ENCODE measurements around the gene CD72.
"Not testable (repeated sequence)": the region's sequence is repeated elsewhere in the genome, so short reads cannot be mapped to it uniquely, and the experiment has no call there.

CD72 gene

DNA sequence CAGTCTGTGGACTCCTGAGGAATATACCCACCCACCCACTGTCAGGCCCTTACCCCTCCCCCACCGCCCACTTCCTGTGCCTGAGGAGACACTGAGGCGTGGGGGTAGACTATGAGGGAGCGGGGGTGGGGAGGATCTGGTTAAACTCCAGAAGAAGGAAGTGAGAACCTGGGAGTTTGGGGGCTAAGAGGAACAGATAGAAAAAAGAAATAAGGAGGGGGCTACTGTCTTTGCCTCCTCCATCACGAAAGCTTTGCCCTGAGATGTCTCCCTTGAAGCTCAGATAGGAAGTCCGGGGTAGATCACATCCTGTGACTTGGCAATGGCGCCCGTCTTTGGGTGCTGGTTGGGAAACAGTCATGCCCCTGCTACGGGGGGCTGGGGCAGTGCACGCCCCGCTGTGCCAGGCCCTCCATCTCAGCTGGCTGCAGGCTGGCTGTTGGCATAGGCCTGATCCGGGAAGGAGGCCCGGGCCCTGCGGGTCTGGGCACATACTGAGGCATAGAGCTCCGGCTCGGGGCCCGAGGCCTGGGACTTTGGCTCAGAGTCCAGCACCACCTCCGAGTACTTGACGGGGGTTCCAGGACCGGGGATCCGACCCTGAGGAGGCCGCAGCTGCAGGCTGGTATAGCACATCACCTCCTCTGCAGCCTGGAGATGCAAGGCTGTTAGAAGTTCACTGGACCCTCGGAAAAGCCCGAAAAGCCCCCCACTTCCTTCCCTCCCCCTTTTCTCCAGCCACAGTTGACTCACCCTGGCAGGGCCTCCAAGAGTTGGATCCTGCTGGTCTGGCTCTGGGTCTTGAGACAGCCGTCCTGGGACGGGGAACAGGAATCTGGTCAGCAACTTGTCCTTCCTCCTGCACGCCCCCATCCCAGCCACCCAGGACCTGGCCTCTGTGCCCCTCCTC, 31.5 kb upstream of the CD72 start:
- no peak for DNase-seq

GRCh38 chr9:35646533-35647265, 28.5 kb upstream of the CD72 start:
- DNase-seq, result peak; percentile 85

- DNase-seq, result no peak
Measured at GRCh38 chr9:35646153-35646532, 27.9 kb upstream of the CD72 start.

- not testable (repeated sequence) for DNase-seq
Measured at GRCh38 chr9:35645736-35646135, 27.5 kb upstream of the CD72 start.

GRCh38 chr9:35643046-35643445, 24.8 kb upstream of the CD72 start:
- no peak for DNase-seq

DNA sequence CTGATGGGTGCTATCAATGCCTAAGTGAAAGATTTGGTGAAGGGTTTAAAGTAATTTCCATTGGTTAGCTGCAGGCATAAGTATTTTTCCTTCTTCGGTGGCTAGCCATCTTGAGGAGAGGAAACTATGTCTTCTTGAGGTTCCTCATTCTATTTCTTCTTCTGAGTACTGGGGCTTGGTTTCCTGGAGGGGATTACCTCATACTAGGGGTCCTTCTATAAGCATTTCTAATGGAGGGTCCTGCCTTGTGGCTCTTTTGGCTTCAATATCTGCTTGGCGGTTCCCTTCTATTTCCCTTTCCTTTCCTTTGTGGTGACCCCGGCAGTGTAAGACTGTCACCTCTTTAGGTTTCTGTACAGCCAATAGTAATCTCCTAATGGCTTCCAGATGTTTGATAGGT, 23.3 kb upstream of the CD72 start:
- not testable (repeated sequence) for DNase-seq

DNA sequence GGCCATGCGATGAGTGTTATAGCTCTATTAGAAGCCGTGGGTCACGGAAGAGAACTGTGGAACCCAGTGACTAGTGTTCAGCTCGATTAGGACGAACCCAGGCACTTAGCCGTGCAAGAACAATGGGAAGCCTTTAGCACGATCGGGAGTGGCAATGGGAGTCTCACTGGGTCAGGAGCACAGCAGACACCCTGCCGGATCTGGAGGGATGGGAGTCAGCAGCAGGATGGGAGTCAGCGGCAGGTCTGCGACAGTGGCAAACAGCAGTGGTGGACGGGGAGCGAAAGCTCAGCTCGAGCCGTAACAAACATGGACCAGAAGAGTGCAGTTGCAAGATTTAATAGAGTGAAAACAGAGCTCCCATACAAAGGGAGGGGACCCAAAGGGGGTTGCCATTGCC, 22.2 kb upstream of the CD72 start:
- DNase-seq, result not testable (repeated sequence)

GRCh38 chr9:35639631-35640030, 21.4 kb upstream of the CD72 start:
- no peak for DNase-seq

GRCh38 chr9:35639225-35639624, 21.0 kb upstream of the CD72 start:
- not testable (repeated sequence) for DNase-seq

- not testable (repeated sequence) for DNase-seq
Measured at GRCh38 chr9:35638751-35639150, 20.5 kb upstream of the CD72 start.

DNA sequence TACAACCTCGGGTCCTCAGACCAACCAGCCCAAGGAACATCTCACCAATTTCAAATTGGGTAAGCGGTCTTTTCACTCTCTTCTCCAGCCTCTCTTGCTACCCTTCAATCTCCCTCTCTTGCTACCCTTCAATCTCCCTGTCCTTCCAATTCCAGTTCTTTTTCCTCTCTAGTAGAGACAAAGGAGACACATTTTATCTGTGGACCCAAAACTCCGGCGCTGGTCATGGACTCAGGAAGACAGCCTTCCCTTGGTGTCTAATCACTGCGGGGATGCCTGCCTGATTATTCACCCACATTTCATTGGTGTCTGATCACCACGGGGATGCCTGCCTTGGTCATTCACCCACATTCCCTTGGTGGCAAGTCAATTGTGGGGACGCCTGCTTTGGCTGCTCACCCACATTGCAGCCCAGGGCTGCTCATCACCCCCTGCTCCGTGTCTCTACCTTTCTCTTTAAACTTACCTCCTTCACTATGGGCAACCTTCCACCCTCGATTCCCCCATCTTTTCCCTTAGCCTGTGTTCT, 19.3 kb upstream of the CD72 start:
- not testable (repeated sequence) for DNase-seq

- DNase-seq, result not testable (repeated sequence)
Measured at GRCh38 chr9:35636877-35637246, 18.6 kb upstream of the CD72 start.

DNA sequence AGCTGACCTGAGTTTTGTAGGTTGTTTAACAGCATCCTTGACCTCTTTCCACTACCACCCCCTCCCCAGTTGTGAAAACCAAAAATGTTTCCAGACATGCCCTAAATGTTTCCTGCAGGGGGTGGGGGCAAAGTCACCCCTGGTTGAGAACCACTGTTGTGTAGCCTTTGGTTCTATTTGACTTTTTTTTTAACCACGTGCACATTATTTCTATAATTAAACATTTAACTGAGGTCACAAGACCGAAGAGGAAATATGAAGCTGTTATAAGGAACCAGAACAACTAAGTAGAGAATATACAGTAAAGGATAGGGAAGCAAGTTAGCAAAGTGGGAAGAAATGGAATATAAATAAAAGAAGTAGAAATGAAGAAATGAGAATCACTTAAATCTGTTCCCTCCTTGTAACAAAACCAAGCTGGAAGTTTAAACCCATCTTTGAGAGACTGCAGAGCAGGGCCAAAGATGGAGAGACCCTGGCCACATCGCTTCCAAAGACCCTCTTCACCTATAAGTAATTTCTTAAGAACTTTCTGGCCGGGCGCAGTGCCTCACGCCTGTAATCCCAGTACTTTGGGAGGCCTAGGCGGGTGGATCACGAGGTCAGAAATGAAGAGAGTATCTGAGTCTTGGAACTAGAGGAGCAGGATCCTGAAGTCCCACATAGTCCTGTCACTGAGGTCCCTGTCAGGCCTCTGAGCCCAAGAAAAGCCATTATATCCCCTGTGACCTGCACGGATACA, 18.1 kb upstream of the CD72 start:
- DNase-seq, result no peak

DNA sequence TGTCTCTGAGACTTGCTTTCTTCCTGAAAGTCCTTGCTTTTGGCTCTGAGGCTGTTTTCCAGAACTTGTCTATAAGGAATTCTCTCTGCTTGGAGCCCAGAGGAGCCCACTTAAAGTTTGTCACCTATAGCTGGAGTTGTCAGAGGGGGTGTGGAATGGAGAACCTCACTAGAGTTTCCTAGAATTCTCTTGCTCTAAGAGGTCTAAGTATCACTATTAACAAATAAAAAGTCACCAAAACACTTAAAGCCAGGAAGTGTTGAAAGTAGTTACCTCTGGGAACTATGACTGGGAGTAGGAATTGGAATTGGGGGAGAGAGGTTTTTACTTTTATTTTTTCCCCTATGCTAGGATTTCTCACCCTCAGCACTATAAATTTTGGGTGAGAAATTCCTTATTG, 17.5 kb upstream of the CD72 start:
- DNase-seq, result no peak

DNA sequence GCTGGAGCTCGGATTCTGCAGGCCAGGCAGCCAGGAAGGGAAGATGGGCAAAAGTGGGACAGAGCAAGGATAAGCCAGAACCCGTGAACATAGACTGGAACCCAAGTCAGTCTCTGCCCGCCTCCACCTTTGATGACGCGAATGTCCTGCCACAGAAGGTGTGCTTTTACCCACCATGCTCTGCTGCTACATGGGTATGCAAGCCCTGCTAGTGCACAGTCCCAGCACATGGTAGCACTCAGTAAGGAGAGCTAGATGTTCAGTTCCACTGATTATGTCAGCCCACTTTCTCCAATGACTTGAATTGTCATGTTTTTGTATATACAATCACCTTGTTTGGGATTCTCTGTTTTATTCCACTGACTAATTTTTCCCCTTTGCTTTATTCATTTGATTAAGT, 11.4 kb upstream of the CD72 start:
- no peak for DNase-seq

DNA sequence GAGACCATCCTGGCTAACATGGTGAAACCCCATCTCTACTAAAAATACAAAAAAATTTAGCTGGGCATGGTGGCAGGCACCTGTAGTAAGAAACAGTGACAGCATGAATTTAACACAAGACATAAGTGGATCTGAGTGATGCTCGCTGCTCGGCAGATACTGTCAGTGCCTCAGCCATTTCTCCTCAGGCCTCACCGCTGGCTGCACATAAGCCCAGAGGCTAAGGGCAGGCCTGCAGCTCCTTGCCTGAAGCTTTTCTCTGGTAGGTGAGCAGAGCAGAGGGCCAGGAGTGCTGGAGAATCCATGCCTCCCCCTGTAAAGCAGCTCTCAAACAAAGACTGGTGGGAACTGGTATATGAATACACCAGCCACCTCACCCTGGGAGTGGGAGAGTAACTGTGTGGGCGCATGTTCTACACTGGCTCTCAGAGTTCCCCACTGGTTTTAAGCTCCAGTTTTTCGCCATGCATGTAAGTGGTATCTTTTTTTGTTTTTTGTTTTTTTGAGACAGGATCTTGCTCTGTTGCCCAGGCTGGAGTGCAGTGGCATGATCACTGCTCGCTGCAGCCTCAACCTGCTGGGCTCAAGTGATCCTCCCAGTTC, 10.3 kb upstream of the CD72 start:
- DNase-seq, result no peak

DNA sequence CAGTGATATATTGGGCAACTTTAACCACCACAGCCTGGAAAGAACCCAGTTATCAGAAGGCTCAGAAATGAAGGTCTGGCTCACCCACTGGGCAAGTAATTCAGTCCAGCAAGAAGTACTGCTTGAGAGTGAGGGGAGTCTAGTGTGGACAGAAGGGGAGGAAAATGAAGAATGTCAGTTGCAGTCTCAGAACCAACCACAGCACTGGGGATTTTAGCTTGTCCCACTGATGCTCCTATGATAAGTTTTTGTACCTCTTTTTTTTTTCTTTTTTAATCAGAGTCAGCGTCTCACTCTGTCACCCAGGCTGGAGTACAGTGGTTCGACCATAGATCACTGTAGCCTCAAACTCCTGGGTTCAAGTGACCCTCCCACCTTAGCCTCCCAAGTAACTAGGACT, 9.4 kb upstream of the CD72 start:
- no peak for DNase-seq

- DNase-seq, result no peak
Measured at GRCh38 chr9:35619800-35620158, 1.6 kb upstream of the CD72 start.

GRCh38 chr9:35618854-35619799, 914 bp upstream of the CD72 start:
- no peak for DNase-seq

DNA sequence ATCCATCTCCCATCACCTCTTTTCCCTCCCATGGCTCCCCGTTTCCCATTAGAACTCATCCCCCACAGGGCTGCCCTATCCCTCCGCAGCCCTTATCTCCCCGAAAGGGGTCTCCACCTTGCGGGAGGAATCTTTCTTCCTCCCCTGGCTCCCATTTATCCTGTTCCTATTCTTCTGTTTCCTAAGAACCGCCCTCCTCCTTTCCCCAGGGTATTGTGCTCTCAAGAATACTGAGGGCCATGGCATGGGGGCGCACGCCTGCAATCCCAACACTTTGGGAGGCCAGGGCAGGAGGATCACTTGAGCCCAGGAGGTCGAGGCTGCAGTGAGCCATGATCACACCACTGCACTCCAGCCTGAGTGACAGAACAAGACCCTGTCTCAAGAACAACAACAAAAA, 665 bp downstream of the CD72 start:
- no peak for DNase-seq

DNA sequence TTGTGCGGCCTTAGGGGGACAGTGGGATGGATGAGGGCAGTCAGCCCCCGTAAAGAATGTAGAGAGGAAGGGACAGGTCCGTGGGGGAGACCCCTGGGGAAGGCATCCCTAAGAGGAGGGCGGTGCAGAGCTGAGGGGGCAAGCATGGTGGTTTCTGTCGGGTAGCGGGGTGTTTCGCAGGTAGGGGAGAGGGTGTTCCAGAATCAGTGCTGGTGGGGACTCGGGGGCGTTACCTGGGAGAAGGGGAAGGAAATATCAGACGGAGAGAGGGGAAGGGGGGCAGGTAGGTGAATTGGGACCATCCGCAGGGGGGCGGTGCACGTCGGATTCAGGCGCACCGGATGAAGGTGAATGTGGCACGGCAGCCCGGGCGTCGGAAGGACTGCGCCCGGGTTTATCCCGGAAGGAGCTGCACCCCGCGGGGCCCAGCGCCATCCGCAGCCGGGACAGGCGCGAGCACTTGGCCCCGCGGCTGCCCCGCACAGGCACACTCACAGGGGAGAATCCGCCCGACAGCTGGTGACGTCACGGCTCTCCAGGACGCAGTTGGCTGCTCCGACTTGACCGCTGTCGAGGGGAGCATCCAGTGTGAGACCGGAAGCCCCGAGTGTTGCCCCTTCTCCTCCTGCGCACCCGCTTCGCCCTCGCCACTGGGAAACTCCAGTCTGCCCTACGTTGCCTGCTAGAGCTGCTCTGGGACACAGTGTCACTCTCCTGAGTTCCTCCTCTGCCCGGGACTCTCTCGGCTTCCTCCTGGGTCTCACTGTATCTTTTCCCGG, 1.3 kb downstream of the CD72 start:
- peak; percentile 56 for DNase-seq

All from fibroblast of skin of back (primary cell).